ENCODE measurements around the gene ATP9A.

Gene ATP9A

DNA sequence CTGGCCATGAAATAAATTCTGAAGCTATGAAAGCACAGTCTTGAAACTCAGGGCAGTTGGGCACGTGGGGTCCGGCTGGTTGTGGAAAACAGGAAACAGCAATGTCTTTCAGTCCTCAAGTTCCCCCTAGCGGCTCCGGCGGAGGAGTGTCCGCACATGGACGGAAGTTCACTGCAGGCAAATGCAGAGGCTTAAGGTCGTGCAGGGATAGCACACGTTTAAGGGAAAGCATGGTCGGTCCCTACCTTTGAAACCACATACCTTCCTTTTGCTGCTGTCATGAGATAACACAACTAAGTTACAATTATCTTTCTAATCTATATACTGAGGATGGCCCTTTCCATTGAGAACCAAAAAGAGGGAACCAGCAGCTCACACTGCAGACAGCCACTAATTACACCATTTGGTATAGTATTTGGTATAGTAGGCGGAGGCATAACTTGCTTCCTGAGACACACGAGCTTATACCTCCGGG is 173.1 kb downstream of the ATP9A start:
- Histone ChIP-seq H4K12ac (ENCODE audit: low read depth, low read length) (no peak overlapping the region), H3K9ac (ENCODE audit: low read length) (no peak overlapping the region), H3K14ac (ENCODE audit: low read length) (no peak overlapping the region), H3K27ac (ENCODE audit: low read depth, low read length) (no peak overlapping the region), H2BK5ac (ENCODE audit: low read depth, low read length, poor library complexity) (no peak overlapping the region), H2AFZ (ENCODE audit: insufficient read depth, low read length, poor library complexity) (no peak overlapping the region), H2AK5ac (ENCODE audit: low read length) (no peak overlapping the region), H3K4me3 (ENCODE audit: low read depth, low read length) (no peak overlapping the region), H4K91ac (ENCODE audit: low read depth, low read length) (peak overlapping the region; percentile 46), H3K4me1 (ENCODE audit: control insufficient read depth in 1 of 2, insufficient read depth in 2 of 2, low read length in 2 of 2) (peaks cover 2 to 8% of the 10 kb centered on the region in 2 experiments), H3K9me3 (ENCODE audit: insufficient read depth, low read depth, low read length) (no peaks in the 10 kb centered on the region), H3K79me1 (ENCODE audit: low read length) (peaks cover 4% of the 10 kb centered on the region), H2BK12ac (ENCODE audit: low read length) (no peak overlapping the region), H3K4me2 (ENCODE audit: low read length) (no peak overlapping the region), H3K36me3 (ENCODE audit: control insufficient read depth in 1 of 2, insufficient read depth in 2 of 2, low read length in 2 of 2) (no peaks in the 10 kb centered on the region), H3K79me2 (ENCODE audit: control insufficient read depth, insufficient read depth, low read length, poor library complexity) (no peaks in the 10 kb centered on the region), H3K23ac (ENCODE audit: low read length) (no peak overlapping the region), H3K4ac (ENCODE audit: low read depth, low read length) (no peak overlapping the region), H3K27me3 (ENCODE audit: insufficient read depth, low read length) (no peaks in the 10 kb centered on the region), H2BK120ac (ENCODE audit: insufficient read depth, low read length, poor library complexity) (no peak overlapping the region), H4K8ac (ENCODE audit: low read depth, low read length) (no peak overlapping the region), H3K18ac (ENCODE audit: low read length) (no peak overlapping the region)
- peak; percentile 83 to 89 for DNase-seq
- WGBS (ENCODE audit: extremely low coverage, insufficient coverage, insufficient read length): no CpG with 5 or more reads among the region's 13 CpGs

- H3K4ac ChIP-seq (ENCODE audit: low read depth, low read length): no peak overlapping the region
- H2AFZ ChIP-seq (ENCODE audit: insufficient read depth, low read length, poor library complexity): no peak overlapping the region
- no peak overlapping the region for H3K23ac ChIP-seq (ENCODE audit: low read length)
- H3K4me3 ChIP-seq (ENCODE audit: low read depth, low read length): no peak overlapping the region
- no peak overlapping the region for H2BK5ac ChIP-seq (ENCODE audit: low read depth, low read length, poor library complexity)
- peaks cover 2 to 5% of the 10 kb centered on the region in 2 experiments for H3K4me1 ChIP-seq (ENCODE audit: control insufficient read depth in 1 of 2, insufficient read depth in 2 of 2, low read length in 2 of 2)
- H2BK120ac ChIP-seq (ENCODE audit: insufficient read depth, low read length, poor library complexity): no peak overlapping the region
- no peak overlapping the region for H3K9ac ChIP-seq (ENCODE audit: low read length)
- H3K36me3 ChIP-seq (ENCODE audit: control insufficient read depth in 1 of 2, insufficient read depth in 2 of 2, low read length in 2 of 2): no peaks in the 10 kb centered on the region
- H3K4me2 ChIP-seq (ENCODE audit: low read length): no peak overlapping the region
- no peak overlapping the region for H3K14ac ChIP-seq (ENCODE audit: low read length)
- H3K79me1 ChIP-seq (ENCODE audit: low read length): peaks cover 4% of the 10 kb centered on the region
- no peaks in the 10 kb centered on the region for H3K27me3 ChIP-seq (ENCODE audit: insufficient read depth, low read length)
- H3K79me2 ChIP-seq (ENCODE audit: control insufficient read depth, insufficient read depth, low read length, poor library complexity): no peaks in the 10 kb centered on the region
- H2AK5ac ChIP-seq (ENCODE audit: low read length): peak overlapping the region; percentile 37
- no peak overlapping the region for H4K91ac ChIP-seq (ENCODE audit: low read depth, low read length)
- H3K18ac ChIP-seq (ENCODE audit: low read length): no peak overlapping the region
- H3K27ac ChIP-seq (ENCODE audit: low read depth, low read length): no peak overlapping the region
- H4K8ac ChIP-seq (ENCODE audit: low read depth, low read length): no peak overlapping the region
- H4K12ac ChIP-seq (ENCODE audit: low read depth, low read length): no peak overlapping the region
- H3K9me3 ChIP-seq (ENCODE audit: insufficient read depth, low read depth, low read length): no peaks in the 10 kb centered on the region
- no peak for DNase-seq
- WGBS (ENCODE audit: extremely low coverage, insufficient coverage, insufficient read length): no CpG with 5 or more reads among the region's 12 CpGs
- H2BK12ac ChIP-seq (ENCODE audit: low read length): peak overlapping the region; percentile 48
These were observed 173.7 kb downstream of the ATP9A start for GRCh38 chr20:51594236-51595057.

GRCh38 chr20:51593584-51593983 is 174.6 kb downstream of the ATP9A start:
- Histone ChIP-seq H3K4me2 (ENCODE audit: low read length) (no peak overlapping the region), H3K4me3 (ENCODE audit: low read depth, low read length) (no peak overlapping the region), H3K36me3 (ENCODE audit: control insufficient read depth in 1 of 2, insufficient read depth in 2 of 2, low read length in 2 of 2) (no peaks in the 10 kb centered on the region), H3K27me3 (ENCODE audit: insufficient read depth, low read length) (no peaks in the 10 kb centered on the region), H3K79me2 (ENCODE audit: control insufficient read depth, insufficient read depth, low read length, poor library complexity) (no peaks in the 10 kb centered on the region), H3K23ac (ENCODE audit: low read length) (no peak overlapping the region), H4K91ac (ENCODE audit: low read depth, low read length) (peak overlapping the region; percentile 22), H3K18ac (ENCODE audit: low read length) (no peak overlapping the region), H3K79me1 (ENCODE audit: low read length) (peaks cover 4% of the 10 kb centered on the region), H3K4ac (ENCODE audit: low read depth, low read length) (no peak overlapping the region), H2AFZ (ENCODE audit: insufficient read depth, low read length, poor library complexity) (no peak overlapping the region), H2BK5ac (ENCODE audit: low read depth, low read length, poor library complexity) (no peak overlapping the region), H2BK12ac (ENCODE audit: low read length) (peak overlapping the region; percentile 16), H4K8ac (ENCODE audit: low read depth, low read length) (peak overlapping the region; percentile 19), H3K9ac (ENCODE audit: low read length) (no peak overlapping the region), H2AK5ac (ENCODE audit: low read length) (peak overlapping the region; percentile 16), H3K27ac (ENCODE audit: low read depth, low read length) (no peak overlapping the region), H4K12ac (ENCODE audit: low read depth, low read length) (no peak overlapping the region), H3K14ac (ENCODE audit: low read length) (no peak overlapping the region), H3K4me1 (ENCODE audit: control insufficient read depth in 1 of 2, insufficient read depth in 2 of 2, low read length in 2 of 2) (peaks cover 2 to 5% of the 10 kb centered on the region in 2 experiments), H2BK120ac (ENCODE audit: insufficient read depth, low read length, poor library complexity) (peak overlapping the region; percentile 4), H3K9me3 (ENCODE audit: insufficient read depth, low read depth, low read length) (no peaks in the 10 kb centered on the region)
- no peak for DNase-seq
- no CpG with 5 or more reads among the region's 2 CpGs for WGBS (ENCODE audit: extremely low coverage, insufficient coverage, insufficient read length)

- no peaks in the 10 kb centered on the region for H3K27me3 ChIP-seq (ENCODE audit: insufficient read depth, low read length)
- peaks cover 0 to 4% of the 10 kb centered on the region in 2 experiments for H3K4me1 ChIP-seq (ENCODE audit: control insufficient read depth in 1 of 2, insufficient read depth in 2 of 2, low read length in 2 of 2)
- no peak for DNase-seq
- no peak overlapping the region for H2BK5ac ChIP-seq (ENCODE audit: low read depth, low read length, poor library complexity)
- H2AFZ ChIP-seq (ENCODE audit: insufficient read depth, low read length, poor library complexity): no peak overlapping the region
- H3K27ac ChIP-seq (ENCODE audit: low read depth, low read length): no peak overlapping the region
- no peak overlapping the region for H3K23ac ChIP-seq (ENCODE audit: low read length)
- no CpG with 5 or more reads among the region's 8 CpGs for WGBS (ENCODE audit: extremely low coverage, insufficient coverage, insufficient read length)
- H3K9me3 ChIP-seq (ENCODE audit: insufficient read depth, low read depth, low read length): no peaks in the 10 kb centered on the region
- no peak overlapping the region for H2AK5ac ChIP-seq (ENCODE audit: low read length)
- no peak overlapping the region for H2BK12ac ChIP-seq (ENCODE audit: low read length)
- no peak overlapping the region for H3K18ac ChIP-seq (ENCODE audit: low read length)
- H3K79me2 ChIP-seq (ENCODE audit: control insufficient read depth, insufficient read depth, low read length, poor library complexity): no peaks in the 10 kb centered on the region
- H3K79me1 ChIP-seq (ENCODE audit: low read length): peaks cover 4% of the 10 kb centered on the region
- H3K4ac ChIP-seq (ENCODE audit: low read depth, low read length): no peak overlapping the region
- H3K4me3 ChIP-seq (ENCODE audit: low read depth, low read length): no peak overlapping the region
- H3K4me2 ChIP-seq (ENCODE audit: low read length): no peak overlapping the region
- no peak overlapping the region for H3K9ac ChIP-seq (ENCODE audit: low read length)
- no peak overlapping the region for H4K8ac ChIP-seq (ENCODE audit: low read depth, low read length)
- no peak overlapping the region for H4K12ac ChIP-seq (ENCODE audit: low read depth, low read length)
- no peaks in the 10 kb centered on the region for H3K36me3 ChIP-seq (ENCODE audit: control insufficient read depth in 1 of 2, insufficient read depth in 2 of 2, low read length in 2 of 2)
- no peak overlapping the region for H4K91ac ChIP-seq (ENCODE audit: low read depth, low read length)
- H3K14ac ChIP-seq (ENCODE audit: low read length): no peak overlapping the region
- no peak overlapping the region for H2BK120ac ChIP-seq (ENCODE audit: insufficient read depth, low read length, poor library complexity)
These were observed 175.6 kb downstream of the ATP9A start for GRCh38 chr20:51592564-51592963.
